GM19328 (cell line): ENCODE data around the gene NRBP1.

Experiments used
- ATAC-seq: cut with Tn5 transposase; IDR thresholded peaks from one replicate; pipeline ENCODE4 v1.9.1; 2021; ENCODE audit warnings: mild to moderate bottlenecking, moderate library complexity; ENCODE audit not compliant: unreplicated experiment

The NRBP1 gene

GRCh38 chr2:27489498-27490397, 61.3 kb downstream of the NRBP1 start, which contains the start of gene IFT172:
Gene IFT172 (minus strand): TSS chr2:27489743. CDS start chr2:27489653, 90 bp downstream.
- ATAC-seq, result peak; percentile 96
